Ureter (tissue), 1 donor: Measurements from ENCODE around the gene FAF1. TPM values are rescaled to one million over a fixed set of nuclear protein-coding genes. Genes with fewer than 3 reads are reported as not detected.
"Not testable (repeated sequence)": the region's sequence is repeated elsewhere in the genome, so short reads cannot be mapped to it uniquely, and the experiment has no call there.

Experiments
- DNase-seq: peaks from one replicate; pipeline ENCODE4 v3.0.0-alpha.2; 2020; ENCODE audit warnings: low spot score
- total RNA-seq: library from RNA; stranded (reverse); gene quantifications from one replicate; pipeline ENCODE4 v1.2.4, GENCODE V29; 2023
- donor health status: DM: yes; HTN: yes; CAD: no.

FAF1 gene
- total RNA-seq, 1 donor from 2014 or later: 80.6 TPM

GRCh38 chr1:50959303-50959912 lies 659 bp downstream of the FAF1 start:
- DNase-seq: no peak

DNA sequence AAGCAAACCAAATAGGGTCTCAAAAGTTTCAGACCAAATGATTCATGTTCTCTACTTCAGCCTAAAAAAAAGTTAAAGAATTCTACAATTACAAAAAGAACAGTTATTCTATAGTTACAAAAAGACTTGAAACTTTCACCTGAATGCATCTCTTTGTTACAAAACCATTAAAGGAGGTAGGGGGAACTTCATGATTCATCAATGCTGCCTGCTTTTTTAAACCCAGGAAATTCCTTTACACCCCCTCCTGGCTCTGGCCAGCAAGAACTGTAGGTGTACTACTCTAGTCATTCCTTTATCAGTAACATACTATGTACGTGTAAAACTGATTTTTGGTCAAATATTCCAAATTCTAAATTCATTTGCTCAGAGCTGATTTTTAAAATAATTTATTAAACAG lies 5.0 kb downstream of the FAF1 start:
- no peak for DNase-seq

DNA sequence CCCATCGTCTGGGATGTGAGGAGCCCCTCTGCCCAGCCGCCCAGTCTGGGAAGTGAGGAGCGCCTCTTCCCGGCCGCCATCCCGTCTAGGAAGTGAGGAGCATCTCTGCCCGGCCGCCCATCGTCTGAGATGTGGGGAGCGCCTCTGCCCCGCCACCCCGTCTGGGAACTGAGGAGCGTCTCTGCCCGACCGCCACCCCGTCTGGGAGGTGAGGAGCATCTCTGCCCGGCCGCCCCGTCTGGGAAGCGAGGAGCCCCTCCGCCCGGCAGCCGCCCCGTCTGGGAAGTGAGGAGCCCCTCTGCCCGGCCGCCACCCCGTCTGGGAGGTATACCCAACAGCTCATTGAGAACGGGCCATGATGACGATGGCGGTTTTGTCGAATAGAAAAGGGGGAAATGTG lies 7.5 kb downstream of the FAF1 start:
- not testable (repeated sequence) for DNase-seq

DNA sequence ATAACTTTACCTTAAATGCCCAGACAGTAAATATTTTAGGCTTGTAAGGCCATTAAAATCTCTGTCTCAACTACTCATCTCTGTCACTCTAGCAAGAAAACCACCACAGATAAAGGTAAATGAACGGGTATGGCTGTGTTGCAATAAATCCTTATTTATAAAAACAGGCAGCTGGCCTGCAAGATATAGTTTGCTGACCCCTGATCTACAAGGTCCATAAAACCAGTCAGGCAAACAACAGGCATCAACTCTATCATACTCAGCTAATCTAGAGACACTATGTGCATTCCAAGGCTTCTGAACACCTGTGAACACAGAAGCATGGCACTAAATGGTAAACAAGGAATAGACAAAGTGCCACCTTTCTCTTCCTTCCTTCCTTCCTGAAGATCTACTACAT lies 9.7 kb downstream of the FAF1 start:
- DNase-seq: no peak

GRCh38 chr1:50949286-50949982 lies 10.6 kb downstream of the FAF1 start:
- no peak for DNase-seq

- DNase-seq: no peak
Observed at GRCh38 chr1:50942334-50942733, 17.7 kb downstream of the FAF1 start.

GRCh38 chr1:50940291-50940690 lies 19.8 kb downstream of the FAF1 start:
- no peak for DNase-seq

- no peak for DNase-seq
Observed at GRCh38 chr1:50936321-50936720, 23.7 kb downstream of the FAF1 start.

DNA sequence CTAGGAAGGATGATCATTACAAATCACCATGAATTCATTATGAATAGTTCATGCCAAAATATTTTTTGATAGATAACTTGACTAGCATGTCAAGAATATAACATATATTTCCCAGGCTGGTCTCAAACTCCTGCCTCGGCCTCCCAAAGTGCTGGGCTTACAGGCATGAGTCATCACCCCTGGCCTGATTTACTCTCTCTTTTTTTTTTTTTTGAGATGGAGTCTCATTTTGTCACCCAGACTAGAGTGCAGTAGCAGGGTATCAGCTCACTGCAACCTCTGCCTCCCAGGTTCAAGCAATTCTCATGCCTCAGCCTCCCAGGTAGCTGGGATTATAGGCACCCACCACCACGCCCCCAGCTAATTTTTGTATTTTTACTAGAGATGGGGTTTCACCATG lies 24.8 kb downstream of the FAF1 start:
- DNase-seq: not testable (repeated sequence)

GRCh38 chr1:50934838-50935237 lies 25.2 kb downstream of the FAF1 start:
- DNase-seq: no peak

GRCh38 chr1:50933770-50934169 lies 26.3 kb downstream of the FAF1 start:
- not testable (repeated sequence) for DNase-seq

DNA sequence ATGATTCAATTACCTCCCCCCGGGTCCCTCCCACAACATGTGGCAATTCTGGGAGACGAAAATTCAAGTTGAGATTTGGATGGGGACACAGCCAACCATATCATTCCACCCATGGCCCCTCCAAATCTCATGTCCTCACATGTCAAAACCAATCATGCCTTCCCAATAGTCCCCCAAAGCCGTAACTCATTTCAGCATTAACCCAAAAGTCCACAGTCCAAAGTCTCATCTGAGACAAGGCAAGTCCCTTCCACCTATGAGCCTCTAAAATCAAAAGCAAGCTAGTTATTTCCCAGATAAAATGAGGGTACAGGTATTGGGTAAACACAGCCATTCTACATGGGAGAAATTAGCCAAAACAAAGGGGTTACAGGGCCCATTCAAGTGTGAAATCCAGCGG lies 28.0 kb downstream of the FAF1 start:
- not testable (repeated sequence) for DNase-seq

DNA sequence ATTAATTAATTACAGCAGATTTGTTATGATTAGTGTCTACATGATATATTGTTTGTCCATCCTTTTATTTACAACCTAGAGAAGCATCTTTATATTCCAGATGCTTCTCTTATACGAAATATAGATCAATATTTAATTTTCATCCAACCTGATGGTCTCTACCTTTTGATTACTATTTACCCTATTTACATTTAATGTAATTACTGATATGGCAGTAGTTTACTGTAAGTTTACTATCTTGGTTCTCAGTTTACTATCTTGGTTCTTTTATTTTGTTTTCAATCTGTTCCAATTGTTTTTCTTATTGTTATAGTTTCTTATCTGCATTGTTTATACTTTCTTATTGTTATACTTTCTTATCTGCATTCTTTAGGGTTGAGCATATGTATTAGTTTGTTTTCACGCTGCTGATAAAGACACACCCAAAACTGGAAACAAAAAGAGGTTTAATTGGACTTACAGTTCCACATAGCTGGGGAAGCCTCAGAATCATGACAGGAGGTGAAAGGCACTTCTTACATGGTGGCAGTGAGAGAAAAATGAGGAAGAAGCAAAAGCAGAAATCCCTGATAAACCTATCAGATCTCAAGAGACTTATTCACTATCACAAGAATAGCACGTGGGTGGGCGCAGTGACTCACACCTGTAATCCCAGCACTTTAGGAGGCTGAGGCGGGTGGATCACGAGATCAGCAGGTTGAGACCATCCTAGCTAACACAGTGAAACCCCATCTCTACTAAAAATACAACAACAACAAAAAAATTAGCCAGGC lies 28.9 kb downstream of the FAF1 start:
- no peak for DNase-seq

GRCh38 chr1:50930193-50930592 lies 29.9 kb downstream of the FAF1 start:
- no peak for DNase-seq

DNA sequence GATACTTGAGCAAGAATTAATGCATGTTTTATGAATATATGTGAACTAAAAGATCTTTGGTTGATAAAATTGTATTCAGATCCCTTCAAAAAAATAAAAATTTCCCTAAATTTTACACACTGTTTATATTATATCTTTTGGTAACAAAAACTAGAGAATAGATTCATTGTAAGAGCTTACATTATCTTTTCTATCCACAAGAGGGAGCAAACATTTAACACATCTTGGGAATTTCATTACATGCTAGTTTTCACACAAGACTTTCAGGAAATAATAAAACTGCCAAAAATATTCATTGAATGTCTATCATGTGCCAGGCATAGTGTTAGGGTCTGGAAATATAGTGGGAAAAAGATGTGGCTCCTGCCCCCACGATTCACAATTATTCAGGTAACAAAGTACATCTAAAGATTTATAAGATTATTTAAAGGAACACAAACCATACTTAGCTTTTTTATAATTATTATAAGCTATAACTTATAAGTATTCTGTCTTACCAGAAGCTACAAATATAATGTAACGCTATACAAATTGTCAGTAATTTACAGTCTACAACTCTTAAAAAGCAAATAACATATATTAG lies 30.6 kb downstream of the FAF1 start:
- DNase-seq: no peak

DNA sequence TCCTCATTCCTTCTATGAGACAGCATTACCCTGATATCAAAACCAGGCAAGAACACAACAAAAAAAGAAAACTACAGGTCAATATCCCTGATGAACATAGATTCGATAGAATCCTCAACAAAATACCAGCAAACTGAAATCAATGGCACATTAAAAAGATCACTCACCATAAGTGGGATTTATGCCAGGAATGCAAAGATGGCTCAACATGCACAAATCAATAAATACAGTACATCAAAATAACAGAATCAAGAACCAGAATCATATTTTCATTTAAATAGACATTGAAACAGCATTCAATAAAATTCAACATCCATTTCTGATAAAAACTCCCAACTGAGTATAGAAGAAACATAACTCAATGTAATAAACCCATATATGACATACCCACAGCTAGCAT lies 36.5 kb downstream of the FAF1 start:
- no peak for DNase-seq

DNA sequence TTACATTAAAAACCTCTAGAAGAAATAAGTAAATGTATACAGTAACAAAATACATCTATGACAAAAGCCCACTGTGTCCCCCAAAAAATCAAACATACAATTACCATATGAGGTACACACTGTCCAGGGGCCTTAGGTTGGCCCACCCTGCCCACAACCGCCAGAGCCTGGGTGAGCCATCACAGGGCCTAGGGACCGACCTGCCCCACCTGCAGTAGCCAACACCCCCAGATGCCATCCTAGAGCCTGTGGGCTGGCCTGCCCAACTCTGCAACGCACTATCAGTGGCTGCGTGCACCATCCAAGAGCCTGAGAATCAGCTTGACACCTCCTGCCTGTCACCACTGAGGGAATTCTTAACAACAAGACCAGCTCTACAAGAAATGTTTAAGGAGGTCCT lies 39.0 kb downstream of the FAF1 start:
- no peak for DNase-seq

- DNase-seq: no peak
Observed at GRCh38 chr1:50920409-50920808, 39.7 kb downstream of the FAF1 start.

GRCh38 chr1:50917138-50918137 lies 42.6 kb downstream of the FAF1 start:
- DNase-seq: no peak

DNA sequence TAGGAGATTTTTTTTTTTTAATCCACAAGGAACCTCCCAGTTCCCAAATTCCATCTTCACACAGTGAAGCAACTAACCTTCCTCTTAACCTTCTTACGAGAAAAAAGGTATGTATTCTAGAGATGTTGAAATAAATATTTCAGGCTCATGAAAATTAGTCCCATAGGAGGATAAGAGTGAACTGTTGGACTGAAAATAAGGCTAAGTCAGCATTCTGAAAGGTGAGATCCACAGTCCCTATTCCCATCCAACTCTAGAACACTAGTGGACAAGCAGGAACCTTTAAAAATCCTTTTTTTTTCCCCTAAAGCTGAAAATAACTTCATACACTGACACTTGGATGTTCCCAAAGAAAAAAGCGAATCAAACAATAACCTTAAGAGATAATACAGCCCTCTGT lies 44.4 kb downstream of the FAF1 start:
- DNase-seq: no peak

GRCh38 chr1:50913954-50914353 lies 46.1 kb downstream of the FAF1 start:
- DNase-seq: no peak
